Stimulated activated effector memory CD8-positive, alpha-beta T cell treated with anti-CD3 and anti-CD28 coated beads, Interleukin-12 subunit alpha, Interleukin-12 subunit beta, amount 100 ng/mL, for 72 hours (primary cell): ENCODE data around the gene HRCT1.

Experiments used
- ATAC-seq: fragments of 150-1000 bp; cut with Tn5 transposase; 2 replicates; pipeline ENCODE4 v1.10.0; 2021
- DNase-seq, 2 donors: peaks; one replicate each; pipeline ENCODE4 v3.0.0; 2021 to 2022; ENCODE audit warnings: low spot score in 2 of 2
- H3K27ac Mint-ChIP-seq: one replicate; pipeline ENCODE4 v1.8.0; 2022; ENCODE audit warnings: mild to moderate bottlenecking, mixed read lengths
- H3K36me3 Mint-ChIP-seq: one replicate; pipeline ENCODE4 v1.8.0; 2022; ENCODE audit warnings: mild to moderate bottlenecking, mixed read lengths
- H3K4me1 Mint-ChIP-seq: one replicate; pipeline ENCODE4 v1.8.0; 2022; ENCODE audit warnings: mixed read lengths
- H3K4me3 Mint-ChIP-seq: one replicate; pipeline ENCODE4 v1.8.0; 2022; ENCODE audit warnings: mild to moderate bottlenecking, mixed read lengths
- H3K9me3 Mint-ChIP-seq: one replicate; pipeline ENCODE4 v1.8.0; 2022; ENCODE audit warnings: mixed read lengths

Gene HRCT1

GRCh38 chr9:35905912-35906679 is at the start of gene HRCT1:
Gene HRCT1 (plus strand): TSS chr9:35906202. CDS start chr9:35906288, 86 bp downstream.
- H3K9me3 Mint-ChIP-seq: no peaks in the 10 kb centered on the region
- no peak within 1 kb of the TSS for H3K27ac Mint-ChIP-seq
- H3K4me1 Mint-ChIP-seq: peaks cover 19% of the 10 kb centered on the region
- ATAC-seq: no peak
- H3K4me3 Mint-ChIP-seq: no peak within 1 kb of the TSS
- DNase-seq: peak in 1 of 2 donors; percentile 40
- H3K36me3 Mint-ChIP-seq: no peaks in the 10 kb centered on the region

DNA sequence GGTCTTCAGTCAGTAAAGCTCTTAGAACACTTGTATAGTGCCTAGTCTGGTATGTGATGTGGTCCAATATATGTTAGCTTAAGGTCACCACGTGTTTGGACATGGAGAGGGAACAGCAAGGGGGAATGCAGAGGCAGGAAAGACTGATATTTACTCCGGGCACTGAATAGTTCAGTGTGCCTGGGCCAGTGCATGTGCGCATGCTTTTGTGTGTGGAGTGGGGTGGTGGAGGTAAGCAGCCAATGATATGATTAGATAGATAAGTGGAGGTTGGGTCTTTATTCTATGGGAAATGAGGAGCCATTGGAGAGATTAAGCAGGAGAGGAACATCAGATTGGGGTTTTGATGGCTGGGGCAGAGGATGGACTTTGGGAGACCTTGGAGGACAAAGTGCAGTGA is 49.8 kb upstream of the HRCT1 start:
- Mint-ChIP-seq H3K4me3 (no peak overlapping the region), H3K9me3 (no peaks in the 10 kb centered on the region), H3K27ac (no peak overlapping the region)

DNA sequence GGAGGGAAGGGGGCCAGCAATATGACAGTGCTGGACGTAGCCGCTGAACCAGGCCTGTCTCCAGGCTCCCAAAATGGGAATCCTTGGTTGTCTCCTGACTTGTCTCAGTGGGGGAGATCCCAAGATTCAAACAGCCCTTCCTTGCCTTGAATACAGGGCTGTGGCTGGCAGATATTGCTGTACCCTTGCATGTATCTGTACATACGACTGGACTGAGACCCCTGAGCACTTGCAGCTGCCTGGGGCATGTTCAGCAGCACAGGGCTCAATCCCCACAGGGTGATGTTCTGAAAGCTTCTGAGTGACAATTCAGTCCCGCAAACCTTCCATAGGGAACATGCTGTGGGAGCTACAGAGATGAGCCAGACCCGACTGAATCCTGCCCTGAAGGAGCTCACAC is 49.1 kb upstream of the HRCT1 start:
- no peak for DNase-seq
- Mint-ChIP-seq H3K4me3 (no peak overlapping the region), H3K9me3 (no peaks in the 10 kb centered on the region), H3K4me1 (peaks cover 19% of the 10 kb centered on the region), H3K27ac (no peak overlapping the region), H3K36me3 (no peaks in the 10 kb centered on the region)
- no peak for ATAC-seq

More for the DNA sequence above, 49.8 kb upstream of the HRCT1 start:
- ATAC-seq: no peak
- no peak for DNase-seq
- Mint-ChIP-seq H3K36me3 (no peaks in the 10 kb centered on the region), H3K4me1 (peaks cover 15% of the 10 kb centered on the region)

GRCh38 chr9:35858458-35858857 is 47.5 kb upstream of the HRCT1 start:
- Mint-ChIP-seq H3K4me1 (peaks cover 19% of the 10 kb centered on the region), H3K27ac (peak overlapping the region; percentile 48), H3K9me3 (no peaks in the 10 kb centered on the region), H3K4me3 (no peak overlapping the region), H3K36me3 (no peaks in the 10 kb centered on the region)
- DNase-seq: peak in 1 of 2 donors; percentile 38
- no peak for ATAC-seq

DNA sequence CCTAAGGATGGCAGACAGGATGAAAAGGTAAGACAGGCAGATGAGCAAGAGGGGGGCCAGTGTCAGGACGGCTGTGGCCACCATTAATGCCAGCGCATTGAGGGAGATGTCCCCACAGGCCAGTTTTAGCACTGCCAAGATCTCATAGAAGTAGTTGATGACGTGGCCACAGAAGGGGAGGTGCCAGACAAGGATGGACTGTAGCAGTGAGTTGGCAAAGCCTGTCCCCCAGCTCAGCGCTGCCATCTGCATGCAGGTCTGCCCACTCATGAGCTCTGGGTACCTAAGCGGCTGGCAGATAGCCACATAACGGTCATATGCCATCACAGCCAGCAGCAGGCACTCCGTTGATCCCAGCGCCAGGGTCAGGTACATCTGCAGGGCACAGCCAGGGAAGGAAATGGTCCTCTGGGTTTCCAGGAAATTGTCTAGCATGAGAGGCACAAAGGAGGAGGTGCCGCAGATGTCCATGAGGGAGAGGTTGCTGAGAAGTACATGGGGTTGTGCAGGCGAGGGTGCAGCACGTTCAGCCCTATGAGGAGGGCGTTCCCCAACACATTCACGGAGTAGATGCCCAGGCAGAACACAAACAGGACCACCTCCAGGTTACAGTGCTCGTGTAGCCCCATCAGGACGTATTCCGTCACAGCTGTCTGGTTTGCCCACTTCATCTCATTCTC is 46.6 kb upstream of the HRCT1 start:
- DNase-seq (peak in 1 of 2 donors; percentile 45), ATAC-seq (peak; percentile 75)
- Mint-ChIP-seq H3K36me3 (no peaks in the 10 kb centered on the region), H3K4me3 (no peak overlapping the region), H3K9me3 (no peaks in the 10 kb centered on the region), H3K4me1 (peaks cover 19% of the 10 kb centered on the region), H3K27ac (no peak overlapping the region)

- H3K36me3 Mint-ChIP-seq: no peaks in the 10 kb centered on the region
- peaks cover 19% of the 10 kb centered on the region for H3K4me1 Mint-ChIP-seq
- H3K9me3 Mint-ChIP-seq: no peaks in the 10 kb centered on the region
- no peak for DNase-seq
- no peak overlapping the region for H3K4me3 Mint-ChIP-seq
- no peak for ATAC-seq
- H3K27ac Mint-ChIP-seq: no peak overlapping the region
Measured at GRCh38 chr9:35859990-35860339, 46.0 kb upstream of the HRCT1 start.

DNA sequence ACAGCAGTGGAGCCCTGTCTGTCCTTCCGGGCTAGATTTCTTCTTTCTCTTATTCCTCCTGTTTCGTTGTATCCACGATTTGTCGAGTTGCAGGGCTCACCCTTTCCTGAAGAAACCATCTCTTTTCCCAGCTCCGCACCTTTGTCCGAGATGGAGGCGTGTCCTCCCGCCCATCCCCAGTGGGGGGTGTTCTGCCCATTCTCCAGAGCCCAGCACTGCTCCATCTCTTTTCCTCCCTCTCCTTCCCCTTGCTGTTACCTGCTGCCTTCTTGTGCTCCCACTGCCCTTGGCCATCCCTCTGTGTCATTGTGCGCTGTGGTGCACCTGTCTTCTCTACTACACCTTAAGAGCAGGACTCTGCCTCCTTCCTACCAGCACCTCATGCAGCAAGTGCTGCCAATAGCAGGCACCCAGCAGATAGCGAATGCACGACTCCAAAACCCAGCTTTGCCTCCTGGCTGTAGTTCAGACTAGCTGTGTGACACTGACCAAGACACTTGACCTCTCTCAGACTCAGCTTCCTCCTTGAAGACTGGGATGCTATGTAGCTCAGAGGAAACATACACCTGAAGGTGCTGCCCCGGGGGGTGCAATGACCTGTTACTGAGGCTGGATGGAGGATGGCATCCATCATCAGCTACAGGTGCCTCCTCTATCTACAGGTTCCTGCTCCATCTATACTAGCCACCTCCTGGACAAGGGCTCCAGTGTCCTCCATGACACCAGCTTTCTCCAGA is 44.7 kb upstream of the HRCT1 start:
- Mint-ChIP-seq H3K4me3 (no peak overlapping the region), H3K4me1 (peaks cover 19% of the 10 kb centered on the region), H3K27ac (no peak overlapping the region), H3K36me3 (no peaks in the 10 kb centered on the region), H3K9me3 (no peaks in the 10 kb centered on the region)
- DNase-seq (peak; percentile 0 to 44), ATAC-seq (no peak)

- H3K36me3 Mint-ChIP-seq: no peaks in the 10 kb centered on the region
- peak in 1 of 2 donors; percentile 23 for DNase-seq
- H3K4me3 Mint-ChIP-seq: no peak overlapping the region
- peaks cover 19% of the 10 kb centered on the region for H3K4me1 Mint-ChIP-seq
- H3K9me3 Mint-ChIP-seq: no peaks in the 10 kb centered on the region
- ATAC-seq: no peak
- no peak overlapping the region for H3K27ac Mint-ChIP-seq
Measured at GRCh38 chr9:35862328-35862727, 43.7 kb upstream of the HRCT1 start.

- Mint-ChIP-seq H3K4me1 (peaks cover 15% of the 10 kb centered on the region), H3K36me3 (no peaks in the 10 kb centered on the region), H3K4me3 (no peak overlapping the region), H3K9me3 (no peaks in the 10 kb centered on the region), H3K27ac (no peak overlapping the region)
- DNase-seq: peak in 1 of 2 donors; percentile 40
- no peak for ATAC-seq
Measured at GRCh38 chr9:35863583-35863982, 42.4 kb upstream of the HRCT1 start.

- H3K4me3 Mint-ChIP-seq: no peak overlapping the region
- DNase-seq: no peak
- H3K27ac Mint-ChIP-seq: no peak overlapping the region
- H3K9me3 Mint-ChIP-seq: no peaks in the 10 kb centered on the region
- H3K4me1 Mint-ChIP-seq: peaks cover 5% of the 10 kb centered on the region
- H3K36me3 Mint-ChIP-seq: no peaks in the 10 kb centered on the region
- no peak for ATAC-seq
Measured at GRCh38 chr9:35864695-35865255, 41.2 kb upstream of the HRCT1 start.

- H3K36me3 Mint-ChIP-seq: no peaks in the 10 kb centered on the region
- H3K4me3 Mint-ChIP-seq: no peak overlapping the region
- no peaks in the 10 kb centered on the region for H3K9me3 Mint-ChIP-seq
- no peak overlapping the region for H3K27ac Mint-ChIP-seq
- H3K4me1 Mint-ChIP-seq: no peaks in the 10 kb centered on the region
- DNase-seq: no peak
- no peak for ATAC-seq
Measured at GRCh38 chr9:35867538-35867937, 38.5 kb upstream of the HRCT1 start.

GRCh38 chr9:35868933-35869332 is 37.1 kb upstream of the HRCT1 start:
- Mint-ChIP-seq H3K4me3 (no peak overlapping the region), H3K27ac (no peak overlapping the region), H3K4me1 (no peaks in the 10 kb centered on the region), H3K9me3 (no peaks in the 10 kb centered on the region), H3K36me3 (no peaks in the 10 kb centered on the region)
- DNase-seq (no peak), ATAC-seq (peak; percentile 35)

- H3K4me1 Mint-ChIP-seq: no peaks in the 10 kb centered on the region
- no peaks in the 10 kb centered on the region for H3K36me3 Mint-ChIP-seq
- H3K9me3 Mint-ChIP-seq: no peaks in the 10 kb centered on the region
- H3K4me3 Mint-ChIP-seq: no peak overlapping the region
- ATAC-seq (no peak), DNase-seq (no peak)
- no peak overlapping the region for H3K27ac Mint-ChIP-seq
Measured at GRCh38 chr9:35869621-35870216, 36.3 kb upstream of the HRCT1 start.

- no peak within 1 kb of the TSS for H3K4me3 Mint-ChIP-seq
- no peaks in the 10 kb centered on the region for H3K4me1 Mint-ChIP-seq
- no peak for ATAC-seq
- no peaks in the 10 kb centered on the region for H3K36me3 Mint-ChIP-seq
- no peaks in the 10 kb centered on the region for H3K9me3 Mint-ChIP-seq
- DNase-seq: no peak
- no peak within 1 kb of the TSS for H3K27ac Mint-ChIP-seq
Measured at GRCh38 chr9:35870351-35870923, 35.6 kb upstream of the HRCT1 start, which contains the start of gene OR13J1. Gene OR13J1 (minus strand): TSS chr9:35870401. CDS start chr9:35870401, 0 bp downstream.

DNA sequence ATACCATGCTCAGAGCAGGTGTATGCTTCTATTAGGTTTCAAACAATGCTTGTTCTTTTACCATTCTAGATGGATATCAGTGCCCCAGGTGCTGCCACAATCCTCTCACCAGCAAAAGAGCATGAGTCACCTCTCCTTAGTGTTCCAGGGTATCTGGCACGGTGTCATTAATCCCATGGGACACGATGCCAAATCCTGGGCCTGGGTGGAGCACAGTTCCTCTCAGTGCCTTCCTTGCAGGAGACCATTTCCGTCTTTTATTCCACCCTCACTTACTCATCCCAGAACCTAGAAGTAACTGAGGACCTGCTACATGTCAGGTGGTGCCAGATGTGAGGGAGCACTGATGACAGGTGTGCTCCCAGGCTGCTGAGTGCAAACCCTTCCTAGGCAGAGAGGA is 34.5 kb upstream of the HRCT1 start:
- no peaks in the 10 kb centered on the region for H3K4me1 Mint-ChIP-seq
- no peak overlapping the region for H3K4me3 Mint-ChIP-seq
- ATAC-seq (no peak), DNase-seq (no peak)
- no peak overlapping the region for H3K27ac Mint-ChIP-seq
- H3K9me3 Mint-ChIP-seq: no peaks in the 10 kb centered on the region
- H3K36me3 Mint-ChIP-seq: no peaks in the 10 kb centered on the region
